ENCODE results near the gene TASP1. TPM values are rescaled to one million over a fixed set of nuclear protein-coding genes. Genes with fewer than 3 reads are reported as not detected.

TASP1 gene
- total RNA-seq, 1 experiment from 2014 or later = 13.9 TPM

DNA sequence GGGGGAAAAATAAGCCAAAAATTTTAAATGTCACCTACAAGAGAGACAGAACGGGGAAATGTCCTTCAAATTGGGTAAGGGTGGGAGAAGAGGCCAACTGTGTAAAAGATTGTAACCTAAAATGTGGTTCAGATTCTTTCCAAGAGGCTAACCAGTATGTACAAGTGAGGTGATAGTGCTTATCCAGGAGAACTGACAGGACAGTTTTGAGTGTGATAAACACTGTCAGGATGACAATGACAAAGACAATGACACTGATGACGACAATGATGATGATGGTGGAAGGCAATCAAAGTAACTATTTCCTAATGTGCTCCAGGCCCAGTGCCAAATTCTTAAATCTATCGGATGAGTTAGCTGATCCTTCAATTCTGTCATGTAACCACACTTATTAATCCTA is 57.3 kb downstream of the TASP1 start:
- no peak overlapping the region for H3K4me3 ChIP-seq (ENCODE audit: low read length)
- H3K36me3 ChIP-seq (ENCODE audit: low read depth, low read length) = peaks cover 5% of the 10 kb centered on the region
- CTCF ChIA-PET = no interaction called here

GRCh38 chr20:13580707-13581106 is 58.0 kb downstream of the TASP1 start:
- Histone ChIP-seq H3K4me3 (ENCODE audit: low read length) (no peak overlapping the region), H3K36me3 (ENCODE audit: low read depth, low read length) (no peaks in the 10 kb centered on the region; the same call in 1 of the 2 replicates), H3K4me1 (ENCODE audit: insufficient read depth, low read length) (no peaks in the 10 kb centered on the region), H3K27me3 (ENCODE audit: low read length) (no peaks in the 10 kb centered on the region), H3K9me3 (ENCODE audit: low read length) (no peaks in the 10 kb centered on the region), H2AFZ (ENCODE audit: low read length) (no peak overlapping the region), H4K20me1 (ENCODE audit: low read length) (no peaks in the 10 kb centered on the region), H3K79me2 (ENCODE audit: low read length) (no peaks in the 10 kb centered on the region), H3K4me2 (ENCODE audit: low read length) (no peak overlapping the region), H3F3A (ENCODE audit: low read length, unreplicated experiment) (no peaks in the 10 kb centered on the region), H3K9me2 (replicated peaks; ENCODE audit: low read length) (no peaks in the 10 kb centered on the region), H3K9ac (ENCODE audit: low read length) (no peak overlapping the region), H3K27ac (ENCODE audit: low read length) (no peak overlapping the region)
- ChIA-PET CTCF (no interaction called here), POLR2A (ENCODE audit: unreplicated experiment) (no interaction called here)
- no TSS peak for BruUV-seq (replicated peaks)
- TF ChIP-seq EZH2phosphoT487 (IDR thresholded peaks at IDR 0.05; ENCODE audit: borderline replicate concordance, low read length) = no peak
- no peak for TF ChIP-seq CTCF (conservative IDR thresholded peaks at IDR 0.05; ENCODE audit: low read depth, low read length)
- TF ChIP-seq EZH2 (IDR thresholded peaks at IDR 0.05; ENCODE audit: low read length, unreplicated experiment) = no peak
- intact Hi-C loops (cut with micrococcal nuclease) = no loop called here
- no peak for DNase-seq
- no peak for ATAC-seq

More for the DNA sequence above, 57.3 kb downstream of the TASP1 start:
- DNase-seq (no peak), ATAC-seq (no peak)
- Histone ChIP-seq H3F3A (ENCODE audit: low read length, unreplicated experiment) (no peaks in the 10 kb centered on the region), H3K27me3 (ENCODE audit: low read length) (no peaks in the 10 kb centered on the region), H3K27ac (ENCODE audit: low read length) (no peak overlapping the region), H3K9me3 (ENCODE audit: low read length) (no peaks in the 10 kb centered on the region), H3K4me2 (ENCODE audit: low read length) (no peak overlapping the region), H3K9ac (ENCODE audit: low read length) (no peak overlapping the region), H2AFZ (ENCODE audit: low read length) (no peak overlapping the region), H3K9me2 (replicated peaks; ENCODE audit: low read length) (no peaks in the 10 kb centered on the region), H3K79me2 (ENCODE audit: low read length) (no peaks in the 10 kb centered on the region), H3K4me1 (ENCODE audit: insufficient read depth, low read length) (no peaks in the 10 kb centered on the region), H4K20me1 (ENCODE audit: low read length) (no peaks in the 10 kb centered on the region)
- POLR2A ChIA-PET (ENCODE audit: unreplicated experiment) = no interaction called here
- BruUV-seq (replicated peaks) = no TSS peak
- intact Hi-C loops (cut with micrococcal nuclease) = no loop called here
- TF ChIP-seq EZH2 (IDR thresholded peaks at IDR 0.05; ENCODE audit: low read length, unreplicated experiment) (no peak), EZH2phosphoT487 (IDR thresholded peaks at IDR 0.05; ENCODE audit: borderline replicate concordance, low read length) (no peak), CTCF (conservative IDR thresholded peaks at IDR 0.05; ENCODE audit: low read depth, low read length) (no peak)

GRCh38 chr20:13574071-13574470 is 64.7 kb downstream of the TASP1 start:
- BruUV-seq (replicated peaks) = no TSS peak
- CTCF ChIA-PET = no interaction called here
- no peaks in the 10 kb centered on the region for H3K9me3 ChIP-seq (ENCODE audit: low read length)

More at GRCh38 chr20:13574071-13574470, 64.7 kb downstream of the TASP1 start:
- Histone ChIP-seq H4K20me1 (ENCODE audit: low read length) (no peaks in the 10 kb centered on the region), H3F3A (ENCODE audit: low read length, unreplicated experiment) (no peaks in the 10 kb centered on the region), H3K36me3 (ENCODE audit: low read depth, low read length) (no peaks in the 10 kb centered on the region; the same call in 1 of the 2 replicates), H3K9ac (ENCODE audit: low read length) (no peak overlapping the region), H3K9me2 (replicated peaks; ENCODE audit: low read length) (no peaks in the 10 kb centered on the region), H3K4me3 (ENCODE audit: low read length) (no peak overlapping the region), H3K27me3 (ENCODE audit: low read length) (no peaks in the 10 kb centered on the region), H3K79me2 (ENCODE audit: low read length) (no peaks in the 10 kb centered on the region), H3K4me2 (ENCODE audit: low read length) (no peak overlapping the region), H3K27ac (ENCODE audit: low read length) (no peak overlapping the region), H2AFZ (ENCODE audit: low read length) (no peak overlapping the region), H3K4me1 (ENCODE audit: insufficient read depth, low read length) (no peaks in the 10 kb centered on the region)
- no peak for TF ChIP-seq EZH2 (IDR thresholded peaks at IDR 0.05; ENCODE audit: low read length, unreplicated experiment)
- TF ChIP-seq CTCF (conservative IDR thresholded peaks at IDR 0.05; ENCODE audit: low read depth, low read length) = no peak
- no peak for TF ChIP-seq EZH2phosphoT487 (IDR thresholded peaks at IDR 0.05; ENCODE audit: borderline replicate concordance, low read length)
- DNase-seq (no peak), ATAC-seq (no peak)
- POLR2A ChIA-PET (ENCODE audit: unreplicated experiment) = no interaction called here
- intact Hi-C loops (cut with micrococcal nuclease) = no loop called here
